Erythroblast (primary cell): ENCODE data around the gene DMWD.
A peak's percentile ranks its signal among the peaks of the same experiment; 100 is the strongest.
"Not testable (repeated sequence)": the region's sequence is repeated elsewhere in the genome, so short reads cannot be mapped to it uniquely, and the experiment has no call there.

Source experiments
- DNase-seq, 2 experiments: peaks; one replicate each; lab custom pipeline; 2025; lab: John Stamatoyannopoulos, UW
- GATA1 ChIP-seq: IDR thresholded peaks from 2 replicates; pipeline ENCODE4 v1.6.1; 2011; ENCODE audit warnings: low read depth, mild to moderate bottlenecking, control low read depth, low read length, moderate library complexity
- POLR2A ChIP-seq: IDR thresholded peaks from 2 replicates; pipeline ENCODE4 v1.6.1; 2011; ENCODE audit warnings: mild to moderate bottlenecking, low read length

The DMWD gene

GRCh38 chr19:45766296-45766868 lies 26.3 kb downstream of the DMWD start:
- no peak for DNase-seq

GRCh38 chr19:45765702-45766295 lies 26.8 kb downstream of the DMWD start:
- DNase-seq: no peak
- TF ChIP-seq POLR2A: no peak
- no peak for TF ChIP-seq GATA1

More at GRCh38 chr19:45766296-45766868, 26.3 kb downstream of the DMWD start:
- TF ChIP-seq POLR2A (no peak), GATA1 (no peak)

DNA sequence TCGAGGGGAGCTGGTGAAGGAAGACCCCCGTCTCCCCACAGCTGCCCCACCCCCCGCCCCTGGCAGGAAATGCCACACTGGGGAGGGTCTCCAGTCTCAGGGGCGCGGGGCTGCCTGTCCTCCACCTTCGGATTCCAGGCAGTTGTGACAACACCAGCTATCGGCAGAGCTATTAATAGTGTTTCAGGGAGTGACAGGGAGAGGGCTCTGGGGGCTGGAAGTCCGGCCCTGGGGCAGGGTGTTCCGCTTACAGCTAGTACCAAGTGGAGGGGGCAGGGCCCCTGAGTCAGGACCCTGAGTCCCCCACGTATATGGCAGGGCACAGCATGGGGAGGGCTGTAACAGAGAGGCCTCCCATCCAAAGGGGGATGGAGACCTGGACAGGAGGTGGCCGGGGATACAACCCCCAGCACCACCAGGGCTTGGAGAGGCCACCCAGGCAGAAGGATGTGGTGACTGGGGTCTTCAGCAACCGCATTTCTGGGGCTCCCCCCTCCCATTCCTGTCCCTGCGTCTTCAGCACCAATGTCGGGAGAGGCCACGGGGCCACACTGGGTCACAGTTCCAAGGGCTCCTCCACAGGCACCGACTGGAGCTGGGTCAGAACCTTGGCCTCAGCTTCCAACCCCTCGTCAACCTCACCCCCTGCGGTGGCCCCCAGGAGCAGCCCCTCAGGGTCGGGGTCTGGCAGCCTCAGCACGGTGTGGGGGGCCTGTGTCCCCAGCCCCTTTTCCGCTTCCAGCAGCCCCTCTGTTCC lies 27.5 kb downstream of the DMWD start:
- TF ChIP-seq POLR2A (no peak), GATA1 (no peak)
- DNase-seq: no peak

DNA sequence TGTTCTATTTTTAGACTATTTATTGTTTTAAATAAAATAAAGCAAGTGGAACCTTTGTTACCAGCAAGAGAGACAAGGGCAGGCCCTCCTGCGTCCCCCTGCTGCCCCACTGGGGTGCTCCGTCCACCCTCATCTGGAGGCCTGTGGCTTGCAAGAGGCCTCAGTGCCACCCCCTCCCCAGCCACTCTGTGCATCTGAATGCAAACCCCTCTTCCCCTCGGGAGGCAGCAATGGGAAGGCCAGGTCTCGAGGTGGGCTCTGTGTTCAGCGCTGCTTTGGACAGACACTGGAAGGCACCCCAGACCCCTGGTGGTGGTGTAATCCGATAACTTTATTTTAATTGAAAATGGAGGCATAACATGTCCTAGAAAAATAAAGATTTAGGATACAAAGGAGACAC lies 28.2 kb downstream of the DMWD start:
- no peak for DNase-seq
- no peak for TF ChIP-seq GATA1
- no peak for TF ChIP-seq POLR2A

- TF ChIP-seq GATA1 (no peak), POLR2A (no peak)
- DNase-seq: no peak
Observed at GRCh38 chr19:45763691-45764294, 28.9 kb downstream of the DMWD start.

DNA sequence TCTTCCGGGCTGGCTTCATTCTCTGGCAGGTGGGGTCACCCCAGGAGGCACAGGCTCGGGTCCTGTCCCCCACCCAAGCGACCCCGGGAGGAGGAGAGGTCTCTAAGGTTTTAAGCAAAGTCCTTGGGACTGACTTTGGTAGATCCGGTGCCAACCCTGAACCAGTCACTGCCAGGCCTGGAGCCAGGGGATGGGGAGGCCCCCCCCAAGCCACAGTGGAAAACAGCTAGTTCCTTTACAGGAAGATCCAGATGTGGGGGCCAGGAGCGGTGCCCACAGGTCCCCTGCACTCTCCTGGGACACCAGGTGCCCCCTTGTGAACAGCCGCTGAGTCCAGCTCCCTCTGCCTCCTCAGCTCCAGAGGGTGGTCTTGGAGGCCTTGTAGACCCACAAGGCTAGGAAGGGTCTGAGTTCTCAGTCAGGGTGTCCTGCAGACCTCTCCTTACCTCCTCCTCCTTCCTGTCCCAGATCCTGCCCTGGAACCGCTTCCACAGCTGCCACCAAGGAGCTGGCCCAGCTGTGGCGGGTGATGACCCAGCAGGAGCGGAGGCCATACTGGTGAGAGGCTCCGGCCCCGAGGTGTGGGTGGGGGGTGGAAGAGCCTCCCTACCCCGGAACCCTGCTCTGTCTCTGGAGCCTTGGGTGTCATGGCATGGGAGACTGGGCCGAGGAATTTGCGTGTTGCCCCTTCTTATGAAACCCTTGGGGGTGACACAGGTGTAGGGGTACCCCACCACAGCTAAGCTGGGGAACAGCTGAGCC lies 29.6 kb downstream of the DMWD start:
- TF ChIP-seq POLR2A: no peak
- TF ChIP-seq GATA1: no peak
- DNase-seq: no peak

- no peak for TF ChIP-seq POLR2A
- TF ChIP-seq GATA1: no peak
Observed at GRCh38 chr19:45761714-45762113, 30.9 kb downstream of the DMWD start.

GRCh38 chr19:45758921-45759320 lies 33.7 kb downstream of the DMWD start:
- DNase-seq: no peak
- no peak for TF ChIP-seq GATA1
- no peak for TF ChIP-seq POLR2A

More at GRCh38 chr19:45761714-45762113, 30.9 kb downstream of the DMWD start:
- DNase-seq: no peak

GRCh38 chr19:45757695-45758094 lies 35.0 kb downstream of the DMWD start:
- TF ChIP-seq GATA1 (no peak), POLR2A (no peak)
- no peak for DNase-seq

DNA sequence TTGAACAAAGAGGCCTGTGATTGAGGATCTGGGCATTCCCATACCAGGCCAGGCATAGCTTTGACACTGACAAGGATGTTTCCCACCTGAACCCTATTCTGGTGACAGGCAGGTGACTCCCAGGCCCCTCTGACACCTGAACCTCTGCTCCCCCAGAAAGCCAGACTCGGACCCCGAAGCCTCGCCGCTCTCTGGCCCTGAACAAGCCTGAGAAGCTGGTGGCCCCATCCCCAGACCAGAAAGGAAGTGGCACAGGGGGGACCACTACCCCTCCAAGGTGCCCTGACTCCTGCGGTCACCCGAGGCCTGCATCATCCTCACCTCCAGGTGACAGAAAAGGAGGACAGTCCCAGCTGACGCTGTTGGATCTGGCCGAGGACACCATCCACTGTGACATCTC lies 38.3 kb downstream of the DMWD start:
- DNase-seq: no peak
- TF ChIP-seq POLR2A (no peak), GATA1 (no peak)

DNA sequence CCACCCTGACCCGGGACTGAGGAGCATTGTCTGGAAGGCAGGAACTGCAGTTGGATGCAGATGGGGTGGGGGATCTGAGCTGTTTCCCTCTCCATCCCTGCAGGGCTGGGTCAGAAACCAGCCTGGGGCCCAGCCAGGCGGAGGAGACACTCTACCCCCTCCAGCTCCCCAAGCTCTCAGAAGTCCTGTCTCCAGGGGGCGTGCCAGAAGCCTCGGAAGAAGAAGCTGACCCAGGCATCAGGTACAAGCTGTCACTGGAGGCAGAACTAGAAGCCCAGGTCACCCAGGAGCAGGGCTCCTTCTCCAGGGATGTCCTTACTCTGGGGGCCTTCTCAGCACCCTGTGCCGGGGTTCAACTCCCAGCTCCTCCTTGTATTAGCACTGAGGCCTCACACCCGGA lies 39.1 kb downstream of the DMWD start:
- no peak for DNase-seq
- TF ChIP-seq GATA1 (no peak), POLR2A (no peak)

DNA sequence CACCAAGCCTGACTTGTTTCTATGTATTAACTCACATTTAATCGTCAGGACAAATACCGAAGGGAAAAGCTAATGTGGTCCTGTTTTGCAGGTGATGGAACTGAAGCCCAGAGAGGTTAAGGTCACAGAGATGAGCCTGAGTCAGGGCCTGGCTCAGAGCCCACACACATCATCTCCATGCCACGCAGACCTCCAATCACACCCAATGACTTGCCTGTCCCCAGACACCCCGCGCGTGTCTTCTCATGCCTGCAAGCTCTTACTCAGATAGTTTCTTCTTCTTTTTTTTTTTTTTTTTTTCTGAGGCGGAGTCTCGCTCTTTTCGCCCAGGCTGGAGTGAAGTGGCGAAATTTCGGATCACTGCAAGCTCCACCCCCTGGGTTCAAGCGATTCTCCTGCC lies 40.0 kb downstream of the DMWD start:
- peak in 1 of 2 experiments; percentile 64 for DNase-seq
- TF ChIP-seq GATA1 (no peak), POLR2A (no peak)

- not testable (repeated sequence) for DNase-seq
Observed at GRCh38 chr19:45751483-45751882, 41.2 kb downstream of the DMWD start.
